Mesenchymal stem cell (in vitro differentiated cells and primary cell): ENCODE data around the gene ETV6.

Experiments
- DNase-seq: peaks from one replicate; pipeline ENCODE4 v3.0.0-alpha.2; 2013
- H2AFZ ChIP-seq: one replicate; pipeline ENCODE4 v1.6.1; 2013; ENCODE audit warnings: low read depth, mild to moderate bottlenecking, control low read depth, inconsistent platforms, low read length, moderate library complexity
- H2AK5ac ChIP-seq: 2 replicates; pipeline ENCODE4 v1.6.1; 2013; ENCODE audit warnings: low read length, moderate library complexity, mild to moderate bottlenecking, inconsistent platforms; ENCODE audit not compliant: severe bottlenecking
- H2BK120ac ChIP-seq: one replicate; pipeline ENCODE4 v1.6.1; 2013; ENCODE audit warnings: low read depth, mild to moderate bottlenecking, inconsistent platforms, low read length, moderate library complexity
- H2BK12ac ChIP-seq, 2 experiments: one replicate each; pipeline ENCODE4 v1.6.1; 2013; ENCODE audit warnings: inconsistent platforms in 2 of 2, low read length in 2 of 2, mild to moderate bottlenecking in 2 of 2, moderate library complexity in 2 of 2, control low read depth in 1 of 2
- H2BK15ac ChIP-seq: one replicate; pipeline ENCODE4 v1.6.1; 2013; ENCODE audit warnings: mild to moderate bottlenecking, low read depth, inconsistent platforms; ENCODE audit not compliant: poor library complexity, severe bottlenecking
- H2BK5ac ChIP-seq: 2 replicates; pipeline ENCODE4 v1.6.1; 2013; ENCODE audit warnings: low read depth, mild to moderate bottlenecking, low read length, control low read depth, inconsistent platforms; ENCODE audit not compliant: poor library complexity, severe bottlenecking
- H3K14ac ChIP-seq, 2 experiments: one replicate each; pipeline ENCODE4 v1.6.1; 2013; ENCODE audit warnings: inconsistent platforms in 2 of 2, low read length in 2 of 2, control low read depth in 1 of 2, mild to moderate bottlenecking in 1 of 2, moderate library complexity in 1 of 2
- H3K18ac ChIP-seq, 2 experiments: one replicate each; pipeline ENCODE4 v1.6.1; 2013; ENCODE audit warnings: inconsistent platforms in 2 of 2, low read length in 2 of 2, control low read depth in 1 of 2, low read depth in 1 of 2, mild to moderate bottlenecking in 1 of 2
- H3K23ac ChIP-seq, 2 experiments: one replicate each; pipeline ENCODE4 v1.6.1; 2013; ENCODE audit warnings: inconsistent platforms in 2 of 2, low read length in 2 of 2, mild to moderate bottlenecking in 2 of 2, moderate library complexity in 2 of 2, control low read depth in 1 of 2
- H3K27ac ChIP-seq: 2 replicates; pipeline ENCODE4 v1.5.1; 2013; ENCODE audit warnings: mild to moderate bottlenecking, moderate library complexity, low read length, control low read depth, inconsistent platforms; ENCODE audit not compliant: poor library complexity, severe bottlenecking
- H3K27me3 ChIP-seq, 2 experiments: 2 replicates each; pipeline versions ENCODE4 v1.6.1 to v1.7.0; 2013; ENCODE audit warnings: low read length in 2 of 2, mild to moderate bottlenecking in 2 of 2, moderate library complexity in 2 of 2, control low read depth in 1 of 2, inconsistent platforms in 1 of 2; ENCODE audit not compliant: control insufficient read depth in 1 of 2, insufficient read depth in 1 of 2
- H3K36me3 ChIP-seq, 2 experiments: 2 replicates each; pipeline versions ENCODE4 v1.6.1 to v1.7.0; 2013; ENCODE audit warnings: low read length in 2 of 2, control low read depth in 1 of 2, inconsistent platforms in 1 of 2, low read depth in 1 of 2, mild to moderate bottlenecking in 1 of 2; ENCODE audit not compliant: insufficient read depth in 2 of 2, control insufficient read depth in 1 of 2
- H3K4ac ChIP-seq, 2 experiments: one replicate each; pipeline ENCODE4 v1.6.1; 2013; ENCODE audit warnings: inconsistent platforms in 2 of 2, low read length in 2 of 2, mild to moderate bottlenecking in 2 of 2, moderate library complexity in 2 of 2, control low read depth in 1 of 2, low read depth in 1 of 2
- H3K4me1 ChIP-seq: 2 replicates; pipeline ENCODE4 v1.6.1; 2013; ENCODE audit warnings: low read depth, low read length, control low read depth; ENCODE audit not compliant: control insufficient read depth, insufficient read depth
- H3K4me2 ChIP-seq: 2 replicates; pipeline ENCODE4 v1.6.1; 2013; ENCODE audit warnings: low read length, mild to moderate bottlenecking, inconsistent platforms; ENCODE audit not compliant: poor library complexity, severe bottlenecking
- H3K4me3 ChIP-seq, 2 experiments: 2 replicates each; pipeline versions ENCODE4 v1.5.1 to v1.7.0; 2013; ENCODE audit warnings: low read length in 2 of 2, mild to moderate bottlenecking in 2 of 2, control low read depth in 1 of 2, low read depth in 1 of 2; ENCODE audit not compliant: insufficient read depth in 1 of 2
- H3K79me1 ChIP-seq: replicated peaks from 2 replicates; pipeline ENCODE4 v1.6.1; 2013; ENCODE audit warnings: mild to moderate bottlenecking, control low read depth, low read length, inconsistent platforms; ENCODE audit not compliant: poor library complexity, severe bottlenecking
- H3K9ac ChIP-seq: 2 replicates; pipeline ENCODE4 v1.7.0; 2013; ENCODE audit warnings: mild to moderate bottlenecking, low read length, moderate library complexity
- H3K9me3 ChIP-seq: 2 replicates; pipeline ENCODE4 v1.7.0; 2013; ENCODE audit warnings: mild to moderate bottlenecking, low read length; ENCODE audit not compliant: control insufficient read depth
- H4K8ac ChIP-seq: one replicate; pipeline ENCODE4 v1.6.1; 2013; ENCODE audit warnings: inconsistent platforms, mild to moderate bottlenecking, low read length, moderate library complexity
- H4K91ac ChIP-seq: one replicate; pipeline ENCODE4 v1.6.1; 2013; ENCODE audit warnings: mild to moderate bottlenecking, low read length, inconsistent platforms
- WGBS: methylation state at CpG from one replicate; pipeline ENCODE4 v1.1.7; 2013; ENCODE audit warnings: mixed read lengths; 5-methylcytosine and 5-hydroxymethylcytosine counted together

Gene ETV6

DNA sequence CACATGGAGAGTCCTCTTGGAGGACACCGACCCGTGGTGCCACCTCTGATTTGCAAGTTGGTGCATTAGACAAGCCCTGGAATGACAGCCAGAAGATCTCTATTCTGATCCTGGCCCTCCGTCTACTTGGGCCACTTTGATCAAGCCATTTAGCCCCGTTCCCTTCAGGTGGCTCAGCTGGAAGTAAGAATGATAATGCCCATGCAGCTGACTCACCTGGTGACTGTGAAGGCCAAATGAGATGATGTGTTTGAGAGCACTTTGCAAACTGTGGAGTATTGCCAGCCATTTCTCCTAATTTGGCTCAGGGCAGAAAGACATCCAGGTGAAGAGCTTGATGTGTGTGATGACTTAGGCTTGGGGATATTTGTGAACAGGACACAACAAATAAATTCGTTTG is 165.9 kb downstream of the ETV6 start:
- Histone ChIP-seq H3K27me3 (no peaks in the 10 kb centered on the region), H3K14ac (no peak overlapping the region), H2AFZ (no peak overlapping the region), H2BK15ac (no peak overlapping the region), H4K91ac (no peak overlapping the region), H3K4me1 (peaks cover 14% of the 10 kb centered on the region), H2BK120ac (no peak overlapping the region), H3K36me3 (peaks cover 3 to 8% of the 10 kb centered on the region in 2 experiments), H3K4me3 (no peak overlapping the region), H3K27ac (peak overlapping the region; percentile 94), H3K79me1 (peaks cover 42% of the 10 kb centered on the region), H3K9me3 (no peaks in the 10 kb centered on the region), H3K18ac (peak overlapping the region in 1 of 2 experiments; percentile 60), H3K4ac (no peak overlapping the region), H3K23ac (peak overlapping the region in 1 of 2 experiments; percentile 77), H3K9ac (no peak overlapping the region), H3K4me2 (no peak overlapping the region), H2BK5ac (no peak overlapping the region), H4K8ac (no peak overlapping the region), H2BK12ac (no peak overlapping the region), H2AK5ac (peak overlapping the region; percentile 3)
- no peak for DNase-seq
- 91% methylated on average over 5 of the region's 5 CpGs for WGBS

DNA sequence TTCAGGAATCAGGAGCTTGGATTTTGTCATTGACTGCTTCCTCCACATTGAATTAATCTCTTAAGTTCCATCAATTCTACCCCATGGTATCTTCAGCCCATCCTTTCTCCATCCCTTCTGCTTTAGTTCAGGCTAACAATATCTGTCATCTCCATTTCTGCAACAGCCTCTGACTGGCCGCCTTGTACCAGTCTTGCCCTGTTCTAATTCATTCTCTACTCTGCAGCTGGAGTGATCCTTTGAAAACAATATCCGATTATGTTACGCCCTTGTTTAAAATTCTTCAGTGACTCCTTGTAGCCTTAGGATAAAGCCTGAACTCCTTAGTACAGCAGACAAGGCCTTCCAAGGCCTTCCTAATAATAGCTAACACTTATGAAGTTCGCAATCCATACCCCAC is 170.2 kb downstream of the ETV6 start:
- Histone ChIP-seq H3K18ac (no peak overlapping the region), H2BK12ac (no peak overlapping the region), H3K23ac (no peak overlapping the region), H4K8ac (no peak overlapping the region), H3K4me2 (no peak overlapping the region), H3K27me3 (no peaks in the 10 kb centered on the region), H2BK120ac (no peak overlapping the region), H3K4me3 (no peak overlapping the region), H3K14ac (no peak overlapping the region), H2BK15ac (no peak overlapping the region), H2AK5ac (peak overlapping the region; percentile 15), H3K9me3 (no peaks in the 10 kb centered on the region), H4K91ac (no peak overlapping the region), H3K4me1 (peaks cover 19% of the 10 kb centered on the region), H3K4ac (no peak overlapping the region), H3K27ac (no peak overlapping the region), H2AFZ (no peak overlapping the region), H2BK5ac (no peak overlapping the region), H3K79me1 (peaks cover 48% of the 10 kb centered on the region), H3K9ac (no peak overlapping the region), H3K36me3 (peaks cover 3 to 13% of the 10 kb centered on the region in 2 experiments)
- DNase-seq: no peak
- WGBS: 97% methylated on average over 4 of the region's 4 CpGs

DNA sequence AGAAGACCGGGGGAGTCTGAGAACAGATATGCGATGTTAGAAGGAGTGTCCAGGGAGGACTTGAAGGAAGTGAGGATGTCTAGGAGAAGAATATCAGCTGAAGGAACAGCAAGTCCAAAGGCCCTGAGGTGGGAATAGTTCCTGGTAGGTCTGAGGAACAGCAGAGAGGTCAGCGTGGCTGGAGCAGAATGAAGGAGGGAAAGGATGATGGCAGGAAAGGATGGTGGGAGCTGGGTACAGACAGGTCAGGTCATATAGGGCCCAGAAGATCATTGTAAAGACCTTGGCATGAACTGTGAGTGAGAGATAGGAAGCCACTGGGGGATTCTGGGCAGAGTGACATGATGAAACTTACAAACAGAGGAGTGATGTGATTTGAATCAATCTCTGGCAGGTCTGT is 171.0 kb downstream of the ETV6 start:
- Histone ChIP-seq H2BK5ac (no peak overlapping the region), H2AFZ (no peak overlapping the region), H3K14ac (no peak overlapping the region), H3K4me1 (peaks cover 14% of the 10 kb centered on the region), H2BK15ac (no peak overlapping the region), H2AK5ac (peak overlapping the region; percentile 43), H2BK12ac (no peak overlapping the region), H3K4me3 (no peak overlapping the region), H3K4ac (no peak overlapping the region), H3K27me3 (no peaks in the 10 kb centered on the region), H4K8ac (no peak overlapping the region), H3K36me3 (peaks cover 3 to 13% of the 10 kb centered on the region in 2 experiments), H3K4me2 (no peak overlapping the region), H3K79me1 (peaks cover 46% of the 10 kb centered on the region), H4K91ac (no peak overlapping the region), H2BK120ac (no peak overlapping the region), H3K18ac (no peak overlapping the region), H3K9ac (no peak overlapping the region), H3K9me3 (no peaks in the 10 kb centered on the region), H3K23ac (no peak overlapping the region), H3K27ac (no peak overlapping the region)
- 99% methylated on average over 3 of the region's 3 CpGs for WGBS
- no peak for DNase-seq

DNA sequence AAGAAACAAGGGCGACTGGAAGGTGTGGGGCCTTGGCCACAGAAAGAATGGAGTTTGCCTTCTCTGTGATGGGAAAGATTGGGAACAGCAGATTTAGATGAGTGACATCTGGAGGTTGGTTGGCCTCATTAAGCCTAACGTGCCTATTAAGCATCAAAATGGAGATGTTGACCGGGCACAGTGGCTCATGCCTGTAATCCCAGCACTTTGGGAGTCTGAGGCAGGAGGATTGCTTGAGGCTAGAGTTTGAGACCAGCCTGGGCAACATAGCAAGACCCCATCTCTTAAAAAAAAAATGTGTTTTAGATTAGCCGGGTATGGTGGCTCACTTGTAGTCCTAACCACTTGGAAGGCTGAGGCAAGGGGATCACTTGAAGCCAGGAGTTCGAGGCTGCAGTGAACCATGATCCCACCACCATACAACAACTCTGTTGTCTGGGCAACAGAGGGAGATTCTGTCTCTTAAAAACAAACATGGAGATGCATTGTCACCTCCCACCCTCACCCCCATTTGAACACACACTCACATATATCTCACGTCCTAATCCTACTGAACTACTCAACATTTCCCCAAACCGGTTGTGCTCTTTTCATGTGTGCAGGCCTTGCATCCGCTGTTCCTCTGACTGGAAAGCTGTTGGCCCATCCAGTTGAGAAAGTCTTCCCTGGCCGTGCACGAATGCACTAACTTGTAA is 172.1 kb downstream of the ETV6 start:
- no peaks in the 10 kb centered on the region for H3K27me3 ChIP-seq
- DNase-seq: no peak
- no peak overlapping the region for H3K9ac ChIP-seq
- no peak overlapping the region for H2BK12ac ChIP-seq
- peak overlapping the region; percentile 74 for H2AK5ac ChIP-seq
- peaks cover 15% of the 10 kb centered on the region for H3K4me1 ChIP-seq
- no peaks in the 10 kb centered on the region for H3K9me3 ChIP-seq
- 98% methylated on average over 10 of the region's 10 CpGs for whole genome bisulfite sequencing
- no peak overlapping the region for H3K4me2 ChIP-seq
- H3K4ac ChIP-seq: no peak overlapping the region
- H3K79me1 ChIP-seq: peaks cover 48% of the 10 kb centered on the region
- H4K91ac ChIP-seq: no peak overlapping the region
- no peak overlapping the region for H2BK5ac ChIP-seq
- peaks cover 3 to 13% of the 10 kb centered on the region in 2 experiments for H3K36me3 ChIP-seq
- no peak overlapping the region for H2AFZ ChIP-seq
- no peak overlapping the region for H4K8ac ChIP-seq
- H3K18ac ChIP-seq: no peak overlapping the region
- no peak overlapping the region for H2BK120ac ChIP-seq
- no peak overlapping the region for H2BK15ac ChIP-seq
- no peak overlapping the region for H3K4me3 ChIP-seq
- H3K14ac ChIP-seq: no peak overlapping the region
- H3K27ac ChIP-seq: peak overlapping the region; percentile 93
- no peak overlapping the region for H3K23ac ChIP-seq
